HG02938 (cell line): ENCODE results near the gene TASOR.
"Not testable (repeated sequence)": the region's sequence is repeated elsewhere in the genome, so short reads cannot be mapped to it uniquely, and the experiment has no call there.

Experiments used
- ATAC-seq: cut with Tn5 transposase; IDR thresholded peaks from one replicate; pipeline ENCODE4 v1.9.1; 2021; ENCODE audit warnings: mild to moderate bottlenecking, moderate library complexity; ENCODE audit not compliant: unreplicated experiment

The TASOR gene

GRCh38 chr3:56683122-56683817 lies at the start of gene TASOR:
TSS of gene TASOR (minus strand) at chr3:56683265. CDS start at chr3:56683006, 259 bp downstream.
- ATAC-seq: peak; percentile 70

GRCh38 chr3:56732109-56732508 lies 49.0 kb upstream of the TASOR start:
- no peak for ATAC-seq

- peak; percentile 97 for ATAC-seq
Measured at GRCh38 chr3:56725175-56725574, 42.1 kb upstream of the TASOR start.

GRCh38 chr3:56724676-56725075 lies 41.6 kb upstream of the TASOR start:
- no peak for ATAC-seq

GRCh38 chr3:56720849-56721248 lies 37.8 kb upstream of the TASOR start:
- ATAC-seq: no peak

- ATAC-seq: not testable (repeated sequence)
Measured at GRCh38 chr3:56718809-56719208, 35.7 kb upstream of the TASOR start.

- no peak for ATAC-seq
Measured at GRCh38 chr3:56711344-56711743, 28.3 kb upstream of the TASOR start.

- ATAC-seq: not testable (repeated sequence)
Measured at GRCh38 chr3:56707412-56707811, 24.3 kb upstream of the TASOR start.

- ATAC-seq: no peak
Measured at GRCh38 chr3:56706629-56707028, 23.6 kb upstream of the TASOR start.

- no peak for ATAC-seq
Measured at GRCh38 chr3:56704706-56705105, 21.6 kb upstream of the TASOR start.

- ATAC-seq: no peak
Measured at GRCh38 chr3:56702490-56703315, 19.6 kb upstream of the TASOR start.

- no peak for ATAC-seq
Measured at GRCh38 chr3:56700151-56700550, 17.1 kb upstream of the TASOR start.

GRCh38 chr3:56694867-56695683 lies 12.0 kb upstream of the TASOR start:
- ATAC-seq: no peak

- ATAC-seq: no peak
Measured at GRCh38 chr3:56693750-56694149, 10.7 kb upstream of the TASOR start.

GRCh38 chr3:56692520-56693433 lies 9.7 kb upstream of the TASOR start:
- peak; percentile 68 for ATAC-seq

- not testable (repeated sequence) for ATAC-seq
Measured at GRCh38 chr3:56692001-56692365, 8.9 kb upstream of the TASOR start.

GRCh38 chr3:56691165-56692000 lies 8.3 kb upstream of the TASOR start:
- ATAC-seq: no peak

GRCh38 chr3:56689303-56689702 lies 6.2 kb upstream of the TASOR start:
- ATAC-seq: no peak

- peak; percentile 54 for ATAC-seq
Measured at GRCh38 chr3:56688191-56688590, 5.1 kb upstream of the TASOR start.
